Endothelial cell (in vitro differentiated cells): Measurements from ENCODE around the gene METTL21A. TPM values are rescaled to one million over a fixed set of nuclear protein-coding genes. Genes with fewer than 3 reads are reported as not detected.

Experiments
- DNase-seq: peaks from one replicate; pipeline ENCODE4 v3.0.0; 2021; ENCODE audit warnings: low spot score
- H3K27ac Mint-ChIP-seq: one replicate; pipeline ENCODE4 v1.8.0; 2021; ENCODE audit warnings: mixed read lengths, inconsistent platforms; ENCODE audit not compliant: unreplicated experiment
- H3K27me3 Mint-ChIP-seq: one replicate; pipeline ENCODE4 v1.8.0; 2021; ENCODE audit warnings: mild to moderate bottlenecking, moderate library complexity, mixed read lengths, inconsistent platforms; ENCODE audit not compliant: unreplicated experiment
- H3K36me3 Mint-ChIP-seq: one replicate; pipeline ENCODE4 v1.8.0; 2021; ENCODE audit warnings: mild to moderate bottlenecking, low read depth, mixed read lengths, inconsistent platforms; ENCODE audit not compliant: unreplicated experiment
- H3K4me1 Mint-ChIP-seq: one replicate; pipeline ENCODE4 v1.8.0; 2021; ENCODE audit warnings: mild to moderate bottlenecking, mixed read lengths, inconsistent platforms; ENCODE audit not compliant: unreplicated experiment
- H3K4me3 Mint-ChIP-seq: one replicate; pipeline ENCODE4 v1.8.0; 2021; ENCODE audit warnings: mild to moderate bottlenecking, mixed read lengths, inconsistent platforms; ENCODE audit not compliant: unreplicated experiment
- H3K9me3 Mint-ChIP-seq: one replicate; pipeline ENCODE4 v1.8.0; 2021; ENCODE audit warnings: mixed read lengths, inconsistent platforms; ENCODE audit not compliant: unreplicated experiment
- CTCF ChIP-seq: fragments of 200-600 bp; sonication (generic); IDR thresholded peaks from one replicate; pipeline ENCODE4 v1.5.0; 2021; ENCODE audit warnings: antibody characterized with exemption; ENCODE audit not compliant: unreplicated experiment
- total RNA-seq: library from RNA; stranded (reverse); fragmentation: NEBNext Ultra II Directional; extraction: Animal tissue kit (Norgen Biotek cat#: 25700); gene quantifications from one replicate; pipeline ENCODE4 v1.2.1, GENCODE V29; 2021; ENCODE audit not compliant: unreplicated experiment

The METTL21A gene
- total RNA-seq, 1 donor from 2014 or later = 14.9 TPM

GRCh38 chr2:207670887-207671286 lies 45.7 kb upstream of the METTL21A start:
- H3K27me3 Mint-ChIP-seq = peaks cover 1% of the 10 kb centered on the region
- H3K9me3 Mint-ChIP-seq = no peaks in the 10 kb centered on the region
- no peak overlapping the region for H3K4me3 Mint-ChIP-seq
- TF ChIP-seq CTCF = no peak
- DNase-seq = no peak
- no peak overlapping the region for H3K27ac Mint-ChIP-seq
- H3K36me3 Mint-ChIP-seq = no peaks in the 10 kb centered on the region
- H3K4me1 Mint-ChIP-seq = peaks cover 8% of the 10 kb centered on the region

GRCh38 chr2:207663870-207664545 lies 38.8 kb upstream of the METTL21A start:
- TF ChIP-seq CTCF = no peak
- H3K9me3 Mint-ChIP-seq = no peaks in the 10 kb centered on the region
- peaks cover 2% of the 10 kb centered on the region for H3K27me3 Mint-ChIP-seq
- H3K4me1 Mint-ChIP-seq = peaks cover 3% of the 10 kb centered on the region
- H3K4me3 Mint-ChIP-seq = no peak overlapping the region
- H3K36me3 Mint-ChIP-seq = no peaks in the 10 kb centered on the region
- no peak overlapping the region for H3K27ac Mint-ChIP-seq
- no peak for DNase-seq

GRCh38 chr2:207662203-207662602 lies 37.0 kb upstream of the METTL21A start:
- Mint-ChIP-seq H3K4me1 (peaks cover 3% of the 10 kb centered on the region), H3K9me3 (no peaks in the 10 kb centered on the region), H3K36me3 (no peaks in the 10 kb centered on the region), H3K27ac (no peak overlapping the region), H3K4me3 (no peak overlapping the region), H3K27me3 (peaks cover 2% of the 10 kb centered on the region)
- no peak for DNase-seq
- TF ChIP-seq CTCF = no peak

- H3K4me1 Mint-ChIP-seq = peaks cover 3% of the 10 kb centered on the region
- no peak overlapping the region for H3K27ac Mint-ChIP-seq
- no peaks in the 10 kb centered on the region for H3K9me3 Mint-ChIP-seq
- no peak overlapping the region for H3K4me3 Mint-ChIP-seq
- H3K27me3 Mint-ChIP-seq = peaks cover 2% of the 10 kb centered on the region
- H3K36me3 Mint-ChIP-seq = no peaks in the 10 kb centered on the region
- no peak for TF ChIP-seq CTCF
- no peak for DNase-seq
Observed at GRCh38 chr2:207660994-207661393, 35.8 kb upstream of the METTL21A start.

- no peak for TF ChIP-seq CTCF
- Mint-ChIP-seq H3K4me3 (no peak overlapping the region), H3K36me3 (no peaks in the 10 kb centered on the region), H3K9me3 (no peaks in the 10 kb centered on the region), H3K27me3 (peaks cover 2% of the 10 kb centered on the region), H3K27ac (no peak overlapping the region), H3K4me1 (peaks cover 3% of the 10 kb centered on the region)
- DNase-seq = no peak
Observed at GRCh38 chr2:207658156-207658555, 33.0 kb upstream of the METTL21A start.
